Omental fat pad (tissue), 4 donors: Measurements from ENCODE around the gene HOXC11. TPM values are rescaled to one million over a fixed set of nuclear protein-coding genes. Genes with fewer than 3 reads are reported as not detected.

ENCODE experiments used
- ATAC-seq: fragments of 150-250 bp; one replicate; pipeline ENCODE4 v1.9.1; 2016; ENCODE audit warnings: mild to moderate bottlenecking, moderate library complexity; ENCODE audit not compliant: low FRiP score
- DNase-seq: peaks from one replicate; pipeline ENCODE4 v3.0.0-alpha.2; 2019; ENCODE audit warnings: low spot score
- total RNA-seq, 4 donors: library from RNA; depleted of rRNA; stranded (reverse); fragments of >200 nt; gene quantifications; one replicate each; pipeline ENCODE4 v1.1.0, GENCODE V29; 2016
- TF ChIP-seq, protein P1 (sequence below), 3 donors: fragments of 450-650 bp; IDR thresholded peaks; one replicate each; pipeline ENCODE4 v1.5.1; 2016 to 2017; ENCODE audit warnings: antibody characterized with exemption in 3 of 3, mild to moderate bottlenecking in 3 of 3, moderate library complexity in 2 of 3

Gene HOXC11
- total RNA-seq, 4 donors from 2014 or later = not detected

DNA sequence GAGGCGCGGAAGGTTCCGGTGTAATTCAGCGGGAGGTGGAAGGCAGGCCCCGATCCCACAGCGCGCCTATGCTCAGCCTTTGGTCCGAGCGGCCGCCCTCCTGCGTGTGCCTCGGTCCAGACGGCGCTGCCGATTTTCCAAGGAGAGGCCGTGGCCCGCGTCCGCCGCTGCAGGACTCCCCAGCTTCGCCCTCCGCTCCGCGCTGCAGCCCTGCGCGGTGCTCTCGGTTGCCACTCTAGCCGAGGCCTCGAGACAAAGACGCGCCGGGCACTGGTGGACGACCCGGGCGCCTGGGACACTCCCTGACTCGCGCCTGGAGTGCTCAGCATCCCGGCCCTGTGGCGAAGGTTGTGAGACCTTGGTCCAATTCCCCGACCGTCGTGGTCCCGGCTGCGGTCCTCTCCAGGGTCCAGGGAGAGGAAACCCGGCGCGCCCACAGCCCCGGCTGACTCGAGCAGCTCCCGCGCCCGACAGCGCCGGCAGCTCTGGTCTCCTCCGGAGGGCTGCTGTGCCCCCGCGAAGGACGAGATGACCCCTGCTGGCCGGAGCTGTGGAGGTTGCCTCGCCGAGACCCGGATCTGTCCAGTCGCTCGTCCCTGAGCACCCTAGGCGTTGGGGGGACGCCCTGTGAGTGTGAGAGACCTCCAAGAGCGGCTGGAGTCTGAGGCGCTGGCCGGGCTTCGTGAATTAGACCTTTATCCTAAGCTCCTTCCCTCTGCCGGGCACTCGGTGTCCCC, 11.7 kb upstream of the HOXC11 start:
- TF ChIP-seq, protein P1, sequence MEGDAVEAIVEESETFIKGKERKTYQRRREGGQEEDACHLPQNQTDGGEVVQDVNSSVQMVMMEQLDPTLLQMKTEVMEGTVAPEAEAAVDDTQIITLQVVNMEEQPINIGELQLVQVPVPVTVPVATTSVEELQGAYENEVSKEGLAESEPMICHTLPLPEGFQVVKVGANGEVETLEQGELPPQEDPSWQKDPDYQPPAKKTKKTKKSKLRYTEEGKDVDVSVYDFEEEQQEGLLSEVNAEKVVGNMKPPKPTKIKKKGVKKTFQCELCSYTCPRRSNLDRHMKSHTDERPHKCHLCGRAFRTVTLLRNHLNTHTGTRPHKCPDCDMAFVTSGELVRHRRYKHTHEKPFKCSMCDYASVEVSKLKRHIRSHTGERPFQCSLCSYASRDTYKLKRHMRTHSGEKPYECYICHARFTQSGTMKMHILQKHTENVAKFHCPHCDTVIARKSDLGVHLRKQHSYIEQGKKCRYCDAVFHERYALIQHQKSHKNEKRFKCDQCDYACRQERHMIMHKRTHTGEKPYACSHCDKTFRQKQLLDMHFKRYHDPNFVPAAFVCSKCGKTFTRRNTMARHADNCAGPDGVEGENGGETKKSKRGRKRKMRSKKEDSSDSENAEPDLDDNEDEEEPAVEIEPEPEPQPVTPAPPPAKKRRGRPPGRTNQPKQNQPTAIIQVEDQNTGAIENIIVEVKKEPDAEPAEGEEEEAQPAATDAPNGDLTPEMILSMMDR (IDR thresholded peaks at IDR 0.05) = no peak
- ATAC-seq = no peak
- DNase-seq = no peak

DNA sequence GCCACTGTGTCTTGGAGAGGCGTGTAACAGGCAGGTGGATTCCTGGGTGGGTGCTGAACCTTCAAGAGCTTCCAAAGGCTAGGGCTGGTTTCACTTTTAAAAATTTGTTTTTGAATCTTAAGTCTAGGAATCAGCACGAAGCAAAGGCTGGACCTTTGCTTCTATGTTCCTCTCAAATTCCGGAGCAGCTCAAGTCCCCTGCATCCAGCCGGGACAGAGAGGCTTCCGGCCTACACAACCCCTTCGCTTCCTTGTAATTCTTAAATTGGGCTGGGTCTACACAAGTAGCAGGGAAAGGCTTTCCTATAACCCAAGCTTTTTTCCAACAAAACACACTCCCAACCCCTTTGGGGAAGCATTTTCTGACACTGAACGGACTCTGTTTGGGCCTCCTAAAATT, 9.9 kb upstream of the HOXC11 start:
- TF ChIP-seq, protein P1 (IDR thresholded peaks at IDR 0.05) = no peak

DNA sequence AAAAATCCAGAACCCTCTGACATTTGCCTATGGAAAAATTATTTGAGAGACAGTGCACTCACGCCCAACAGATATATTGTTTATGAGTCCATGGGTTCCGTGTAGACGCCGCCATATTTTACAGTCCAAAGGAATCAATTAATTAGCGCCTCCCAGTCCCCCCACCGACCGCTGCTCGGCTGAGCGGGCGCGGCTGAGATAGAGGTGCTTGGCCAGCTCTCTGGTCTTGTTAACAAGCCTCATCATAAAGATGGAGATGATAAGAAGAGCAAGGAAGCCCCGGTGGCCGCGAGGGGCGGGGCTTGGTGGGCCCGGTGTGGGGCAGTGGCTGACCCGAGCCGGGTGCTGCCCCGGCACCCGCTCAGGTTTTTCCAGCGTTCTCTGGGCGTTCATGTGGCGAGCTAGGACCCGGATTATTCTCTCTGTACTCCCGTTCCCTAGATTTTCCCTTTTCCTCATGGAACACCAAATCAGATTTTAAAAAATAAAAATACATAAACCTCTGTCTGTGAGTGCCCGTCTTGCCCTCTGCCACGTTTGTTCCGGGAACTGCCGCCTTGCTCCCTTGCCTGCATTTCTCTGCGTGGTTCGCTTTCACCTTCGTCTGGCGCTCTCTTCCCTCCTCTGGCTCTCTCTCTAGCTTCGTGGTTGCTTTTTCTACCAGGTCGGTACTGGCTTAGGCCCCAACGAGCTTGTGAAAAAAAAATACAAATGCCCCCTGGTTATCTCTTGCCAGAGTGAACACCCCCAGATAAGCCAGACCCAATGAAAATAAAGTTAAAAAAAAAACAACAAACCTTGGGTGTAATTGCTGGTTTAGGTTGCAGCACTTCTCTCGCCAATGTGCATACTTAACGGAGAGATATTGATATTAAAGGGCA, 9.3 kb upstream of the HOXC11 start:
- DNase-seq = no peak
- TF ChIP-seq, protein P1 (IDR thresholded peaks at IDR 0.05) = no peak
- no peak for ATAC-seq

More for the DNA sequence above, 9.9 kb upstream of the HOXC11 start:
- ATAC-seq (no peak), DNase-seq (no peak)

DNA sequence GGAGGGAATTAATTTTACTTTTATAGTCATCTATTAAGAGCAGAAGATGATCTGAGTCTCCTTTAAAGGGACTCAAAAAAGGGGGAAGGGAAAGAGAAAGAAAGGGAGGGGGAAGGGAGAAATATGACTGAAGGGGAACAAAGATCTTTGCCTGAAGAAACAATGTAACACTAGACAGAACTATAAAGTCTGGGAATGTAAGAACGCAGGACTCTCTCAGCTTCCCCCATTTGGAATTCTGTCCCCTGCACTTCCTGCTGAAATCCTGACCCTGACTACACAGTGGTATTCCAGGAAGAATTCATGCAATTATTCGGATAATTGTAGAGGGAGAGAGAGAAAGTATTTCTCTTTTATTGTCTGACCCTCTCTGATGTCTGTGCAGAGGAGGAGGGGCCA, 8.6 kb upstream of the HOXC11 start:
- DNase-seq = no peak
- TF ChIP-seq, protein P1 (IDR thresholded peaks at IDR 0.05) = no peak

DNA sequence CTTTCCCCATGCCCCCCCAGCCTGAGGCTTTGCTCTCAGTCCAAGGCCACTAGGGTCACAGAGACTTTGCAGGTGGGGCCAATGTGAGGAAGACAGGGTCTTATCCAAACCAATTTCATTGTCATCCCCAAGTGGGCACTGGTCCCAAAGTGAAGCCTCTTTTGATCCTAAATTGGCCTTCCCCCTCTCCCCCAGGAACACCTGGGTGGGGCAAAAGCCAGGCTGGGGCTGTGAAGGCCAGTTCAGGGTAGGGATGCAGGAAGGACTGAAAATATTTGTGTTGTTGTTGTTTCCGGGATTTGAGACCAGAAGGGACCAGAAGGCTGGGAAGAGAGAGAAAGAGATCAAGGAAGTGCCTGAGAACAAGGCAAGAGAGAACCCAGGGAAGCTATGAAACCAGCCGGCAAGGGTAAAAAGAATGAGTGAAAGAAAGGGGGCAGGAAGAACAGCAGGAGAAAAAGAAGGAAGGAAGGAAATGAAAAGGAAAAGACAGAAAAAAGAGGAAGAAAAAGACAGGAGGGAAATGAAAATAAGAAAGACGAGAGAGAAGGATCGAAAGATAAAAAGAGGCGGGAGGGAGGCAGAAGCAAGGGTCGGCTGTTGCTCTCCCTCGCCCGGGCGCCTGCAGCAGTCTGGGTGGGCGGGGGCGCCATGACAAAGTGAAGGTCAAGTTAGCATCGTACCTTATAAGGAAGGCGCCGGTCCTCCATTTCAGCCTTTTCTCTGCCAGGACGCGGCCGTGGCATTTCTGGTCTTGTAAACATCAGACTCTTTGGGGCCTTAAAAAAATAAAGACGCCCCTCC, 7.4 kb upstream of the HOXC11 start:
- DNase-seq (no peak), ATAC-seq (no peak)
- TF ChIP-seq, protein P1 (IDR thresholded peaks at IDR 0.05) = no peak

More for the DNA sequence above, 8.6 kb upstream of the HOXC11 start:
- ATAC-seq = no peak

DNA sequence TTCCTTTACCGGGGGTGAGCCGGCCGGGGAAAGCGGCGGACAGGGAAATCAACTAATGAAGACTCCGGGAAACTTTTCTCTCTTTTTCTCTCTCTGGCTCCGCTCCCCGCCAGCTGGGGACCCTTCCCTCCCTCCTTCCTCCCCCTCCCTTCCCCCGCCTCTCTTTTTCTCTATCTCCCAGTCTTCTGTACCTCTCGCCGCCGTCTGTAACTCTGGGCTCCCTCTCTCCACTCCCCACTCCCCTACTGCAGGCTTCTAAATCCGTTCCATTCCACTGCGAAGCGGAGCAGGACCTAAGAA, 6.9 kb upstream of the HOXC11 start:
- ATAC-seq (no peak), DNase-seq (no peak)
- TF ChIP-seq, protein P1 (IDR thresholded peaks at IDR 0.05) = no peak
